ENCODE data around the gene DDA1. TPM values are rescaled to one million over a fixed set of nuclear protein-coding genes. Genes with fewer than 3 reads are reported as not detected.
"Not testable (repeated sequence)": the region's sequence is repeated elsewhere in the genome, so short reads cannot be mapped to it uniquely, and the experiment has no call there.

DDA1 gene
- total RNA-seq, 4 donors from 2014 or later, result 16.4 to 30.7 (median 26.3) TPM

DNA sequence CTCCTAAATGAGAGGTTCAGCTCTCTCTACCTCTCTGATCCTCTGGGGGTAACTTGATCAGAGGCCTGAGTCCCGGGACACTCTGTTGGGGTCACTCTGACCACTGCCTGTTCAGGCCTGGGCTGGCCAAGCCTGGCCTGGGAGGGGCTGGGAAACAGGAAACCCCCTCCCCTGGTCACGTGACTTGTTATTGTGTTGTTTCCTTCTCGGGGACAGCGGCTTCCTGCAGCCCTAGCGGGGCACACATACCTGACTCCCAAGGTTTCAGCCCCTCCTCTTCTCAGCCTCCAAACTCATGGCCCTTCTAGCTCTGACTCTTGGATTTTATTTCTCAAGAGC is 44.8 kb upstream of the DDA1 start, which contains the start of gene USHBP1:
USHBP1 (minus strand) TSS at position 105 of the 339 bp plus-strand sequence. CDS start 446 bp downstream, outside the sequence.
- WGBS, 2 donors, result 30 to 43% methylated on average over 5 of the region's 5 CpGs
- intact Hi-C loops (cut with DNase I; ENCODE audit: low total_unique reads), result no loop called here
- no peak within 1 kb of the TSS for H3K4me3 ChIP-seq (ENCODE audit: low read depth, poor library complexity, severe bottlenecking)
- TF ChIP-seq, protein P1, sequence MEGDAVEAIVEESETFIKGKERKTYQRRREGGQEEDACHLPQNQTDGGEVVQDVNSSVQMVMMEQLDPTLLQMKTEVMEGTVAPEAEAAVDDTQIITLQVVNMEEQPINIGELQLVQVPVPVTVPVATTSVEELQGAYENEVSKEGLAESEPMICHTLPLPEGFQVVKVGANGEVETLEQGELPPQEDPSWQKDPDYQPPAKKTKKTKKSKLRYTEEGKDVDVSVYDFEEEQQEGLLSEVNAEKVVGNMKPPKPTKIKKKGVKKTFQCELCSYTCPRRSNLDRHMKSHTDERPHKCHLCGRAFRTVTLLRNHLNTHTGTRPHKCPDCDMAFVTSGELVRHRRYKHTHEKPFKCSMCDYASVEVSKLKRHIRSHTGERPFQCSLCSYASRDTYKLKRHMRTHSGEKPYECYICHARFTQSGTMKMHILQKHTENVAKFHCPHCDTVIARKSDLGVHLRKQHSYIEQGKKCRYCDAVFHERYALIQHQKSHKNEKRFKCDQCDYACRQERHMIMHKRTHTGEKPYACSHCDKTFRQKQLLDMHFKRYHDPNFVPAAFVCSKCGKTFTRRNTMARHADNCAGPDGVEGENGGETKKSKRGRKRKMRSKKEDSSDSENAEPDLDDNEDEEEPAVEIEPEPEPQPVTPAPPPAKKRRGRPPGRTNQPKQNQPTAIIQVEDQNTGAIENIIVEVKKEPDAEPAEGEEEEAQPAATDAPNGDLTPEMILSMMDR (IDR thresholded peaks at IDR 0.05), result no peak
- TF ChIP-seq POLR2A (IDR thresholded peaks at IDR 0.05), result no peak
- no peak for DNase-seq (ENCODE audit: low spot score in 2 of 2)

DNA sequence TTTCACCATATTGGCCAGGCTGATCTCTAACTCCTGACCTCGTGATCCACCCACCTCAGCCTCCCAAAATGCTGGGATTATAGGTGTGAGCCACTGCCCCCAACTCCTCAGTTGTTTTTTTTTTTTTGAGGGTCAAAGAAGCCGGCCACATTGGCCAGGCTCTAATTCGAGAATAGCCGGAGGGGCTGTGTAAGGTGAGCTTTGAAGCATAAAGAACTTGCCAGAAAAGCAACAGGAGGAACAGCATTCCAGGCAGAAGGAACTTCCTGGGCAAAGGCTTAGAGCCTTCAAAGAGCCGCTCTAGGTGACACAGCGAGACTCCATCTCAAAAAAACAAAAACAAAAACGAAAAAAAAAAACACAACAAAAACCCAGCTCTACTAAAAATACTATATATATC is 43.3 kb upstream of the DDA1 start:
- intact Hi-C loops (cut with DNase I; ENCODE audit: low total_unique reads), result no loop called here
- TF ChIP-seq, protein P1 (IDR thresholded peaks at IDR 0.05), result no peak
- TF ChIP-seq POLR2A (IDR thresholded peaks at IDR 0.05), result no peak
- no peak for DNase-seq (ENCODE audit: low spot score in 2 of 2)
- H3K4me3 ChIP-seq (ENCODE audit: low read depth, poor library complexity, severe bottlenecking), result no peak overlapping the region
- 71 to 74% methylated on average over 7 of the region's 7 CpGs for WGBS, 2 donors

DNA sequence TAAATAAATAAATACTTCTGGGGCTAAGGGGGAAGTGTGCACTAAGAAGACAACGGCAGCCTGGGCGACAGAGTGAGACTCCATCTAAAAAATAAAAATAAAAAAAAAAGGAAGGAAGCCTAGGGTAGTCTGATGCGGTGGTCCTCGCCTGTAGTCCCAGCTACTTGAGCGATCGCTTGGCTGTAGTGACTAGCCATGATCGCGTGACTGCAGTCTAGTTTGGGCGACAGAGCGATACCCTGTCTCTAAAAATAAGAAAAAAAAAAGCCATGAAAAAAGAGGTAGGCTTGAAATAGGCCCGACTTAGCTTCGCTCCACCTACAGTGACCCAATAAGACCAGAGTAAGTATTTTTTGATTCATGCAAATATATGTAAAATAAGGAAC is 42.8 kb upstream of the DDA1 start:
- DNase-seq (ENCODE audit: low spot score in 2 of 2), result no peak
- H3K4me3 ChIP-seq (ENCODE audit: low read depth, poor library complexity, severe bottlenecking), result no peak overlapping the region
- WGBS, 2 donors, result 67 to 76% methylated on average over 12 of the region's 12 CpGs
- intact Hi-C loops (cut with DNase I; ENCODE audit: low total_unique reads), result no loop called here
- TF ChIP-seq, protein P1 (IDR thresholded peaks at IDR 0.05), result no peak
- no peak for TF ChIP-seq POLR2A (IDR thresholded peaks at IDR 0.05)

DNA sequence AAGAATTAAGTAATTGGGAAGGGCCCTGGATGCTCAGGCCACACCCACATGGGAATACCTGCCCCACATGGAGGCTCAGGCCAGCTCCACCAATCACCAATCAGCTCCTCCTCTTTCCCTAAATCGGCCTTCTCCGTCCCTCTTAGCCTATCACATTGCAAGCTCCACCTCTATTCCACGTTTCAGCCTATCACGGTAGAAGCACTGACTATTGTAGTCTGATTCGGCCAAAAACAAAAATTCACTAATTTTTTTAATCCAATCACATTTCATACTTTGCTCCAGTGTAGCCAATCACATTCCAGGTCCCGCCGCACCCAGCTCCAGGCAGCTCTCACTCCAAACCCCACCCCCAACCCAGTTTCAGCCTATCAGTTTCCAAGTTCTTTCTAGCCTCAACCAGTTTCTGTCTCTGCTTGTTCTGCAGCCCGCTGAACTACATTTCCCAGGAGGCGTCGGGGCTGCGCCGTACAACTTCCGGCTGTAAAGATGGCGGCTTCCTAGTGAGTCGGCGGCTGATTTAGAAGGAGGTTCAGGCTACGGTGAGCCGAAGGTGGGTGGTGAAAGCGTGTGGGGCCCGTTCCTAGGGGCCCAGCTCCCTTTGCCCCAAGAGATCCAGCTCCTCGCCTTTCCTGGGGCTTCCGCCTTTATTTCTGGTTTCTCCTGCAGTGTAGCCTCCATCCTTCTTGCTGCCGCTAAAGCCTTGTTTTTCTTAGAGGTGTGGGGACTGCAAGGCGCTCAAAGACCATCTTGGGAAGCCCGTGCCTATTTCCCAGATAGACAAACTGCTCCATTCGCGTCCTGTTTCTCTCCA is 42.2 kb upstream of the DDA1 start, which contains the start of gene BABAM1:
BABAM1 (plus strand) TSS at position 469 of the 814 bp plus-strand sequence. CDS start 1,364 bp downstream, outside the sequence.
- WGBS, 2 donors, result 1% methylated on average over 27 of the region's 27 CpGs
- TF ChIP-seq, protein P1 (IDR thresholded peaks at IDR 0.05), result no peak
- no peak for TF ChIP-seq POLR2A (IDR thresholded peaks at IDR 0.05)
- intact Hi-C loops (cut with DNase I; ENCODE audit: low total_unique reads), result no loop called here
- peak; percentile 98 to 99 for DNase-seq (ENCODE audit: low spot score in 2 of 2)
- H3K4me3 ChIP-seq (ENCODE audit: low read depth, poor library complexity, severe bottlenecking), result peak within 1 kb of the TSS; percentile 86

DNA sequence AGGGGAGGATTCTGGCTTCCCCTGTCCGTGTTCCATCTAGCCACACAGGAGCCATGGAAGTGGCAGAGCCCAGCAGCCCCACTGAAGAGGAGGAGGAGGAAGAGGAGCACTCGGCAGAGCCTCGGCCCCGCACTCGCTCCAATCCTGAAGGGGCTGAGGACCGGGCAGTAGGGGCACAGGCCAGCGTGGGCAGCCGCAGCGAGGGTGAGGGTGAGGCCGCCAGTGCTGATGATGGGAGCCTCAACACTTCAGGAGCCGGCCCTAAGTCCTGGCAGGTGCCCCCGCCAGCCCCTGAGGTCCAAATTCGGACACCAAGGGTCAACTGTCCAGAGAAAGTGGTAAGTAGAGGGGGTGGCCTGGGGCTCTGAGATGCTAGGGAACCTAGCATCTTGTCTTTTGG is 40.6 kb upstream of the DDA1 start:
- intact Hi-C loops (cut with DNase I; ENCODE audit: low total_unique reads), result no loop called here
- TF ChIP-seq POLR2A (IDR thresholded peaks at IDR 0.05), result no peak
- TF ChIP-seq, protein P1 (IDR thresholded peaks at IDR 0.05), result no peak
- WGBS, 2 donors, result 92 to 96% methylated on average over 13 of the region's 13 CpGs
- DNase-seq (ENCODE audit: low spot score in 2 of 2), result no peak
- H3K4me3 ChIP-seq (ENCODE audit: low read depth, poor library complexity, severe bottlenecking), result no peak overlapping the region

DNA sequence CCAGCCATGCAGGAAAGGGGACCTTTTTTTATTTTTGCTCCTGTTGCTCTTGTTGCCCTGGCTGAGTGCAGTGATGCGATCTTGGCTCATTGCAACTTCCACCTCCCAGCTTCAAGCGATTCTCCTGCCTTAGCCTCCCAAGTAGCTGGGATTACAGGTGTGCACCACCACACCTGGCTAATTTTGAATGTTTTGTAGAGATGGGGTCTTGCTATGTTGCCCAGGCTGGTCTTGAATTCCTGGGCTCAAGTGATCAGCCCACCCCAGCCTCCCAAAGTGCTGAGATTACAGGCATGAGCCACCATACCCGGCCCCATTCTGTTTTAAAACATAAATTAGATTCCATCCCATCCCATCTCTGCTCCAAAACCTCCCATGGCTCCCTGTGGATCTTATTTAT is 34.5 kb upstream of the DDA1 start:
- WGBS, 2 donors, result 96% methylated on average over 3 of the region's 3 CpGs
- H3K4me3 ChIP-seq (ENCODE audit: low read depth, poor library complexity, severe bottlenecking); intact Hi-C loops (cut with DNase I; ENCODE audit: low total_unique reads); DNase-seq (ENCODE audit: low spot score in 2 of 2): not testable (repeated sequence)

Data from lower leg skin (tissue), 4 donors.